NCI-H526 (cell line): Measurements from ENCODE around the gene SWI5.
"Not testable (repeated sequence)": the region's sequence is repeated elsewhere in the genome, so short reads cannot be mapped to it uniquely, and the experiment has no call there.

Experiments used
- DNase-seq, 2 experiments: peaks; one replicate each; lab custom pipeline; 2025; lab: John Stamatoyannopoulos, UW

Gene SWI5

GRCh38 chr9:128279088-128280073 is 3.3 kb downstream of the SWI5 start:
- DNase-seq, result not testable (repeated sequence)

- no peak for DNase-seq
Measured at GRCh38 chr9:128280084-128280622, 4.1 kb downstream of the SWI5 start.

GRCh38 chr9:128282500-128282899 is 6.4 kb downstream of the SWI5 start:
- no peak for DNase-seq

- peak; percentile 31 to 75 for DNase-seq
Measured at GRCh38 chr9:128285033-128285784, 9.1 kb downstream of the SWI5 start.

- no peak for DNase-seq
Measured at GRCh38 chr9:128286440-128286839, 10.4 kb downstream of the SWI5 start.

GRCh38 chr9:128288273-128289004 is 12.4 kb downstream of the SWI5 start:
- DNase-seq, result no peak

- no peak for DNase-seq
Measured at GRCh38 chr9:128292009-128292408, 15.9 kb downstream of the SWI5 start.

GRCh38 chr9:128293091-128293490 is 17.0 kb downstream of the SWI5 start:
- no peak for DNase-seq

GRCh38 chr9:128294142-128294541 is 18.1 kb downstream of the SWI5 start:
- DNase-seq, result no peak

GRCh38 chr9:128296340-128297220 is 20.5 kb downstream of the SWI5 start:
- DNase-seq, result no peak

- no peak for DNase-seq
Measured at GRCh38 chr9:128297221-128297773, 21.2 kb downstream of the SWI5 start.

GRCh38 chr9:128298535-128299482 is 22.7 kb downstream of the SWI5 start:
- no peak for DNase-seq

- no peak for DNase-seq
Measured at GRCh38 chr9:128304136-128304970, 28.3 kb downstream of the SWI5 start.

- DNase-seq, result no peak
Measured at GRCh38 chr9:128304971-128305288, 28.9 kb downstream of the SWI5 start.

GRCh38 chr9:128309551-128309950 is 33.5 kb downstream of the SWI5 start:
- no peak for DNase-seq

GRCh38 chr9:128310461-128310860 is 34.4 kb downstream of the SWI5 start:
- DNase-seq, result no peak

- DNase-seq, result no peak
Measured at GRCh38 chr9:128314697-128315096, 38.6 kb downstream of the SWI5 start.

- no peak for DNase-seq
Measured at GRCh38 chr9:128316421-128316820, 40.3 kb downstream of the SWI5 start.

- no peak for DNase-seq
Measured at GRCh38 chr9:128317629-128318028, 41.6 kb downstream of the SWI5 start.
